Keratinocyte (primary cell): Measurements from ENCODE around the gene FAM204A. TPM values are rescaled to one million over a fixed set of nuclear protein-coding genes. Genes with fewer than 3 reads are reported as not detected.

Experiments used
- DNase-seq: peaks from one replicate; pipeline ENCODE4 v3.0.0-alpha.2; 2011; ENCODE audit warnings: low read depth, missing footprints, low spot score
- FAIRE-seq: peaks from 2 replicates; lab custom pipeline; 2011; peaks lifted over from hg19 to GRCh38; lab: Jason Lieb, UNC
- H2AFZ ChIP-seq: 2 replicates; pipeline ENCODE4 v1.6.0; 2012; ENCODE audit warnings: low read length, control low read depth, inconsistent platforms; ENCODE audit not compliant: control insufficient read depth
- H3K27ac ChIP-seq: 2 replicates; pipeline ENCODE4 v1.5.1; 2011; ENCODE audit warnings: low read length; ENCODE audit not compliant: control insufficient read depth, insufficient read depth
- H3K27me3 ChIP-seq: 3 replicates; pipeline ENCODE4 v1.6.0; 2011; ENCODE audit warnings: low read length; ENCODE audit not compliant: control insufficient read depth, insufficient read depth; ENCODE audit errors: extremely low read depth
- H3K36me3 ChIP-seq, 2 experiments: 2 replicates in 1 of 2; 3 replicates in 1 of 2; pipeline ENCODE4 v1.5.1; 2011; ENCODE audit warnings: low read length in 2 of 2, mild to moderate bottlenecking in 1 of 2; ENCODE audit not compliant: control insufficient read depth in 2 of 2, insufficient read depth in 2 of 2; ENCODE audit errors: extremely low read depth in 1 of 2
- H3K4me1 ChIP-seq: 3 replicates; pipeline ENCODE4 v1.5.1; 2011; ENCODE audit warnings: low read length; ENCODE audit not compliant: control insufficient read depth, insufficient read depth; ENCODE audit errors: extremely low read depth
- H3K4me2 ChIP-seq: 3 replicates; pipeline ENCODE4 v1.6.0; 2011; ENCODE audit warnings: low read depth, low read length; ENCODE audit not compliant: control insufficient read depth, insufficient read depth; ENCODE audit errors: extremely low read depth
- H3K4me3 ChIP-seq, 3 experiments: fragments of 200-600 bp in 1 of 3; sonication (generic) in 1 of 3; 2 replicates in 2 of 3; 3 replicates in 1 of 3; pipeline ENCODE4 v1.5.1; 2011 to 2016; ENCODE audit warnings: low read length in 3 of 3, mild to moderate bottlenecking in 3 of 3, control low read depth in 2 of 3, inconsistent platforms in 1 of 3, low read depth in 1 of 3, mixed read lengths in 1 of 3, mixed run types in 1 of 3, moderate library complexity in 1 of 3; ENCODE audit not compliant: control insufficient read depth in 2 of 3, insufficient read depth in 2 of 3; ENCODE audit errors: extremely low read depth in 1 of 3
- H3K79me2 ChIP-seq: 2 replicates; pipeline ENCODE4 v1.6.0; 2012; ENCODE audit warnings: low read length; ENCODE audit not compliant: control insufficient read depth, insufficient read depth
- H3K9ac ChIP-seq: 3 replicates; pipeline ENCODE4 v1.6.0; 2011; ENCODE audit warnings: low read length; ENCODE audit not compliant: control insufficient read depth, insufficient read depth; ENCODE audit errors: extremely low read depth
- H3K9me1 ChIP-seq: 3 replicates; pipeline ENCODE4 v1.6.0; 2011; ENCODE audit warnings: low read length; ENCODE audit not compliant: control insufficient read depth, insufficient read depth; ENCODE audit errors: extremely low read depth
- H3K9me3 ChIP-seq: 2 replicates; pipeline ENCODE4 v1.5.1; 2012; ENCODE audit warnings: low read depth, low read length; ENCODE audit not compliant: control insufficient read depth
- H4K20me1 ChIP-seq: 3 replicates; pipeline ENCODE4 v1.6.0; 2011; ENCODE audit warnings: low read length; ENCODE audit not compliant: control insufficient read depth, insufficient read depth; ENCODE audit errors: extremely low read depth
- EZH2 ChIP-seq: IDR thresholded peaks from one replicate; pipeline ENCODE4 v1.6.1; 2012; ENCODE audit warnings: inconsistent platforms, mild to moderate bottlenecking, low read length, moderate library complexity
- dilution Hi-C: fragments of 300-500 bp; cut with MboI; formaldehyde crosslinking; loops from one replicate; pipeline ENCODE4 v1.7.0; 2020; ENCODE audit warnings: low sequenced_read_pairs; ENCODE audit not compliant: extremely low pct_ligation_motif_present
- polyA plus RNA-seq, 5 experiments: library from polyadenylated mRNA; depleted of rRNA in 3 of 5; stranded (reverse) in 3 of 5; stranded (forward) in 1 of 5; unstranded in 1 of 5; fragments of >200 nt; gene quantifications; 1 replicate in 1 of 5; 2 replicates in 3 of 5; 3 replicates in 1 of 5; pipeline versions ENCODE4 v1.2.1 to v1.2.3, GENCODE V29; 2011 to 2012; ENCODE audit warnings: missing spikeins in 2 of 5, low read depth in 1 of 5, low replicate concordance in 1 of 5
- TF ChIP-seq, protein P1 (sequence below), 3 experiments: IDR thresholded peaks in 1 of 3; conservative IDR thresholded peaks in 1 of 3; optimal IDR thresholded peaks in 1 of 3; 2 replicates in 2 of 3; 3 replicates in 1 of 3; pipeline versions ENCODE3 to v1.5.1; 2011; ENCODE audit warnings: low read length in 3 of 3, mild to moderate bottlenecking in 3 of 3, moderate library complexity in 2 of 3, control low read depth in 1 of 3, inconsistent platforms in 1 of 3; ENCODE audit not compliant: insufficient read depth in 2 of 3; ENCODE audit errors: extremely low read depth in 1 of 3

The FAM204A gene
- polyA plus RNA-seq, 1 donor (not counting 4 experiments of a cell fraction or from before 2014, with no cell fraction given), result 38.6 TPM

GRCh38 chr10:118311505-118311904 lies 30.6 kb downstream of the FAM204A start:
- TF ChIP-seq, protein P1, sequence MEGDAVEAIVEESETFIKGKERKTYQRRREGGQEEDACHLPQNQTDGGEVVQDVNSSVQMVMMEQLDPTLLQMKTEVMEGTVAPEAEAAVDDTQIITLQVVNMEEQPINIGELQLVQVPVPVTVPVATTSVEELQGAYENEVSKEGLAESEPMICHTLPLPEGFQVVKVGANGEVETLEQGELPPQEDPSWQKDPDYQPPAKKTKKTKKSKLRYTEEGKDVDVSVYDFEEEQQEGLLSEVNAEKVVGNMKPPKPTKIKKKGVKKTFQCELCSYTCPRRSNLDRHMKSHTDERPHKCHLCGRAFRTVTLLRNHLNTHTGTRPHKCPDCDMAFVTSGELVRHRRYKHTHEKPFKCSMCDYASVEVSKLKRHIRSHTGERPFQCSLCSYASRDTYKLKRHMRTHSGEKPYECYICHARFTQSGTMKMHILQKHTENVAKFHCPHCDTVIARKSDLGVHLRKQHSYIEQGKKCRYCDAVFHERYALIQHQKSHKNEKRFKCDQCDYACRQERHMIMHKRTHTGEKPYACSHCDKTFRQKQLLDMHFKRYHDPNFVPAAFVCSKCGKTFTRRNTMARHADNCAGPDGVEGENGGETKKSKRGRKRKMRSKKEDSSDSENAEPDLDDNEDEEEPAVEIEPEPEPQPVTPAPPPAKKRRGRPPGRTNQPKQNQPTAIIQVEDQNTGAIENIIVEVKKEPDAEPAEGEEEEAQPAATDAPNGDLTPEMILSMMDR (optimal IDR thresholded peaks at IDR 0.05 in 1 of 3, IDR thresholded peaks at IDR 0.05 in 1 of 3, conservative IDR thresholded peaks at IDR 0.05 in 1 of 3; ENCODE audit: extremely low read depth in 1 of 3, insufficient read depth in 2 of 3, low read length in 3 of 3), result no peak
- TF ChIP-seq EZH2, result no peak
- H3K9me3 ChIP-seq, result no peaks in the 10 kb centered on the region
- no peak overlapping the region for H3K4me2 ChIP-seq
- H3K36me3 ChIP-seq, result peaks cover 4 to 5% of the 10 kb centered on the region in 2 experiments
- H2AFZ ChIP-seq, result no peak overlapping the region
- DNase-seq (no peak), FAIRE-seq (no peak)
- H3K79me2 ChIP-seq, result peaks cover 2% of the 10 kb centered on the region
- H3K27me3 ChIP-seq, result no peaks in the 10 kb centered on the region
- H3K4me3 ChIP-seq, result no peak overlapping the region
- H3K4me1 ChIP-seq, result no peaks in the 10 kb centered on the region
- no peak overlapping the region for H3K9ac ChIP-seq
- H4K20me1 ChIP-seq, result no peaks in the 10 kb centered on the region
- H3K27ac ChIP-seq, result no peak overlapping the region
- H3K9me1 ChIP-seq, result no peaks in the 10 kb centered on the region
- dilution Hi-C loops, result no loop called here

DNA sequence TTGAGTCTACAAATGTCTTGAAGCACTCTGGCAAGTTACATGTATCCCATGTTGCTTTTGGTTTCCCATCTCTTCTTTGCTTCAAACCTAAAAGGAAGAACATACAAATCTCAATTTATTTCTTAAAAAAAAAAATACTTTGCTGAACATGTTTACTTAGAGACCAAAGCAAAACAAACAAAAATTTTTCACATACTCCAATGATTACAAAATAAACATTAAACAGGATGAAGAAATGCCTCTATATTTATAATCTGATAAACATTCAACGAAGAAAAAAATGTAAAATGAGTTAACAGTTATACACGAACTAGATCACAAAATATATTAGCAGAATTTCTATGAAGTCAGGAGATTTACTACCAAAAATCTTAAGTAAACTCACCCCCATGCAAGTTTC lies 31.3 kb downstream of the FAM204A start:
- Histone ChIP-seq H3K27me3 (no peaks in the 10 kb centered on the region), H3K4me1 (peaks cover 3% of the 10 kb centered on the region), H3K4me2 (no peak overlapping the region), H3K79me2 (no peaks in the 10 kb centered on the region), H3K9ac (no peak overlapping the region), H3K4me3 (no peak overlapping the region), H3K9me3 (no peaks in the 10 kb centered on the region), H3K9me1 (no peaks in the 10 kb centered on the region), H2AFZ (no peak overlapping the region), H4K20me1 (no peaks in the 10 kb centered on the region), H3K27ac (no peak overlapping the region), H3K36me3 (peaks cover 4 to 5% of the 10 kb centered on the region in 2 experiments)
- FAIRE-seq (no peak), DNase-seq (no peak)
- dilution Hi-C loops, result no loop called here
- TF ChIP-seq EZH2, result no peak
- TF ChIP-seq, protein P1 (optimal IDR thresholded peaks at IDR 0.05 in 1 of 3, IDR thresholded peaks at IDR 0.05 in 1 of 3, conservative IDR thresholded peaks at IDR 0.05 in 1 of 3; ENCODE audit: extremely low read depth in 1 of 3, insufficient read depth in 2 of 3, low read length in 3 of 3), result no peak
